Measurements from ENCODE around the gene PRSS38. TPM values are rescaled to one million over a fixed set of nuclear protein-coding genes. Genes with fewer than 3 reads are reported as not detected.

PRSS38 gene
- total RNA-seq, 1 experiment from 2014 or later: not detected

DNA sequence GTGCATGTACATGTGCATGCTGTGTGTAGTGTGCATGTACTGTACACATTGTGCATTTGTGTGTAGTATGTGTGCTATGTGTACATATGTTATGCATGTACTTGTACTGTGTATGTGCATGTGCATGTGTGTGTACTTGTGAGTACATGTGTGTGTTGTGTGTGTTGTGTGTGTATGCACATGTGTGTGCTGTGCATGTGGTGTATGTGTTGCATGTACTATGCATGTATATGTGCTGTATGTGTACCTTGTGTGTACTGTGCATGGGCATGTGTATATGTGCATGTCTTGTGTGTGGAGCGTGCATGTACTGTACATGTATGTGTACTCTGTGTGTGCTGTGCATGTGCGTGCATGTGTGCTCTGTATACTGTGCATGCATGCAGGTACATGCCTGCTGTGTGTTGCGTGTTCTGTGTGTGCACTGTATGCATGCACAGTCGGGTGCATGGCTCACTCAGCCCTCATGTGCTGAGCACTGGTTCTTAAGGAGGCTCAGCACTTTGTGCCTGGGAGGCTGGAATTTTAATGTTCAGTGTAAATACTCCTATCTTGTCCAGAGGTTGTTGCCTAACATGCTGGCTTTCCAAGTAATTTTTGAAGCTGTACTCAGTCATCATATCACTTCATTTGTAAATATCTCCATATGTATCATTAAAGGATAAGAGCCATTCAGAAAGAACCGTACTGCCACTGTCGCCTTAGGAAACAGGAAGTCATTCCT lies 47.9 kb upstream of the PRSS38 start:
- ChIA-PET CTCF (interaction anchor here (1.0 kb wide), 1 partner anchor 178 kb away, joined by 3 read pairs; no protein-coding TSS in a partner anchor), POLR2A (interaction anchor here (0.5 to 5.1 kb wide), 6 partner anchors 12 to 1885 kb away, joined by 3 to 31 read pairs (median 3); partner anchors contain the start of genes JMJD4, SNAP47, TMEM63A and WNT9A)
- TF ChIP-seq, protein P1, sequence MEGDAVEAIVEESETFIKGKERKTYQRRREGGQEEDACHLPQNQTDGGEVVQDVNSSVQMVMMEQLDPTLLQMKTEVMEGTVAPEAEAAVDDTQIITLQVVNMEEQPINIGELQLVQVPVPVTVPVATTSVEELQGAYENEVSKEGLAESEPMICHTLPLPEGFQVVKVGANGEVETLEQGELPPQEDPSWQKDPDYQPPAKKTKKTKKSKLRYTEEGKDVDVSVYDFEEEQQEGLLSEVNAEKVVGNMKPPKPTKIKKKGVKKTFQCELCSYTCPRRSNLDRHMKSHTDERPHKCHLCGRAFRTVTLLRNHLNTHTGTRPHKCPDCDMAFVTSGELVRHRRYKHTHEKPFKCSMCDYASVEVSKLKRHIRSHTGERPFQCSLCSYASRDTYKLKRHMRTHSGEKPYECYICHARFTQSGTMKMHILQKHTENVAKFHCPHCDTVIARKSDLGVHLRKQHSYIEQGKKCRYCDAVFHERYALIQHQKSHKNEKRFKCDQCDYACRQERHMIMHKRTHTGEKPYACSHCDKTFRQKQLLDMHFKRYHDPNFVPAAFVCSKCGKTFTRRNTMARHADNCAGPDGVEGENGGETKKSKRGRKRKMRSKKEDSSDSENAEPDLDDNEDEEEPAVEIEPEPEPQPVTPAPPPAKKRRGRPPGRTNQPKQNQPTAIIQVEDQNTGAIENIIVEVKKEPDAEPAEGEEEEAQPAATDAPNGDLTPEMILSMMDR (IDR thresholded peaks at IDR 0.05; ENCODE audit: unreplicated experiment): no peak
- peaks cover 39% of the 10 kb centered on the region for H3K4me1 Mint-ChIP-seq (ENCODE audit: insufficient read depth, unreplicated experiment)
- BruUV-seq (replicated peaks): no TSS peak
- DNase-seq (ENCODE audit: unreplicated experiment): no peak
- H3K36me3 Mint-ChIP-seq (ENCODE audit: insufficient read depth, unreplicated experiment): peaks cover 69% of the 10 kb centered on the region
- no peak overlapping the region for H3K4me3 Mint-ChIP-seq (ENCODE audit: unreplicated experiment)
- intact Hi-C loops (cut with micrococcal nuclease): no loop called here
- no peaks in the 10 kb centered on the region for H3K27me3 Mint-ChIP-seq (ENCODE audit: insufficient read depth, unreplicated experiment)
- H3K9me3 Mint-ChIP-seq (ENCODE audit: unreplicated experiment): no peaks in the 10 kb centered on the region
- no peak overlapping the region for H3K27ac Mint-ChIP-seq (ENCODE audit: low read depth, unreplicated experiment)

DNA sequence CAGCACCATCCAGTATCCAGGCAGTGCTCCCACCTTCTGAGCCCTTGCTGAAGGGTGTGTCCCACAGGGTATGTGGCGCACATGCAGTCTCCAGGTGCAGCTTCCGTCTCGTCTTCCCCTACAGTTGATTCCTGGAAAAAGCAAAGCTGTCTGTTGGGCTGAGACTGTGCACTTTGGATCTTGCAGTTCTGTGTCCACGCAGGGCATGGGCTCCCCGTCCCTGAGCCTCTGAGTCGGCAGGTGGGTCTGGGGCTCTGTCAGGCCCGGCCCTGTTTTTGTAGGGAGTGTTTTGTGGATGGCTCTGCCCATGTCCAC lies 47.4 kb upstream of the PRSS38 start:
- H3K4me1 Mint-ChIP-seq (ENCODE audit: insufficient read depth, unreplicated experiment): peaks cover 36% of the 10 kb centered on the region
- no peak overlapping the region for H3K4me3 Mint-ChIP-seq (ENCODE audit: unreplicated experiment)
- no peak for DNase-seq (ENCODE audit: unreplicated experiment)
- CTCF ChIA-PET: interaction anchor here (1.0 kb wide), 1 partner anchor 178 kb away, joined by 3 read pairs; no protein-coding TSS in a partner anchor
- no peak overlapping the region for H3K27ac Mint-ChIP-seq (ENCODE audit: low read depth, unreplicated experiment)
- POLR2A ChIA-PET: interaction anchor here (0.5 to 5.1 kb wide), 6 partner anchors 11 to 1886 kb away, joined by 3 to 31 read pairs (median 3); partner anchors contain the start of genes JMJD4, SNAP47, TMEM63A and WNT9A
- no peaks in the 10 kb centered on the region for H3K9me3 Mint-ChIP-seq (ENCODE audit: unreplicated experiment)
- intact Hi-C loops (cut with micrococcal nuclease): no loop called here
- TF ChIP-seq, protein P1 (IDR thresholded peaks at IDR 0.05; ENCODE audit: unreplicated experiment): no peak
- no TSS peak for BruUV-seq (replicated peaks)
- H3K27me3 Mint-ChIP-seq (ENCODE audit: insufficient read depth, unreplicated experiment): no peaks in the 10 kb centered on the region
- peaks cover 69% of the 10 kb centered on the region for H3K36me3 Mint-ChIP-seq (ENCODE audit: insufficient read depth, unreplicated experiment)

DNA sequence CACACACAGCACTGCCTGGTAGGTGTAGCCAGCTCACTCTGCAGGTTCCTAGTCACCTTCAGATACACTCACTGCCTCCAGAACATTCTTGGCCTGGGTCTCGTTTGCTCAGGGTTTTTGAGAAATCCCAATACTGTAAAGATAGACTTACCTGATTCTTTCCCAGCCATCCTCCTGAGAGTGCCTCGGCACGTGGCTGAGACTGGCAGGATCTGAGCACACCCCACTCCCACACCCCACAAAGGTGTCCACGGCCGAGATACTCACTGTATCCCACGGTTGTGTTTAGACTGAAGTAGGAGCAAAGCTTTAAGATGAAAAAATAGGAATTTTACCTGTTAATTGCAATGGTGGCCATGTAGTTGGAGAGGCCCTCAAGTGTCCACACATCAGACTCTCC lies 46.8 kb upstream of the PRSS38 start:
- DNase-seq (ENCODE audit: unreplicated experiment): no peak
- no peaks in the 10 kb centered on the region for H3K27me3 Mint-ChIP-seq (ENCODE audit: insufficient read depth, unreplicated experiment)
- ChIA-PET POLR2A (interaction anchor here (0.7 to 5.1 kb wide), 4 partner anchors 10 to 179 kb away, joined by 3 to 31 read pairs (median 3); partner anchors contain the start of genes JMJD4, SNAP47 and WNT9A), CTCF (interaction anchor here (1.0 to 1.1 kb wide), 2 partner anchors 177 to 179 kb away, joined by 3 read pairs; no protein-coding TSS in a partner anchor)
- no peak overlapping the region for H3K4me3 Mint-ChIP-seq (ENCODE audit: unreplicated experiment)
- intact Hi-C loops (cut with micrococcal nuclease): no loop called here
- no peaks in the 10 kb centered on the region for H3K9me3 Mint-ChIP-seq (ENCODE audit: unreplicated experiment)
- H3K4me1 Mint-ChIP-seq (ENCODE audit: insufficient read depth, unreplicated experiment): peaks cover 30% of the 10 kb centered on the region
- no TSS peak for BruUV-seq (replicated peaks)
- H3K36me3 Mint-ChIP-seq (ENCODE audit: insufficient read depth, unreplicated experiment): peaks cover 72% of the 10 kb centered on the region
- no peak overlapping the region for H3K27ac Mint-ChIP-seq (ENCODE audit: low read depth, unreplicated experiment)
- TF ChIP-seq, protein P1 (IDR thresholded peaks at IDR 0.05; ENCODE audit: unreplicated experiment): no peak

DNA sequence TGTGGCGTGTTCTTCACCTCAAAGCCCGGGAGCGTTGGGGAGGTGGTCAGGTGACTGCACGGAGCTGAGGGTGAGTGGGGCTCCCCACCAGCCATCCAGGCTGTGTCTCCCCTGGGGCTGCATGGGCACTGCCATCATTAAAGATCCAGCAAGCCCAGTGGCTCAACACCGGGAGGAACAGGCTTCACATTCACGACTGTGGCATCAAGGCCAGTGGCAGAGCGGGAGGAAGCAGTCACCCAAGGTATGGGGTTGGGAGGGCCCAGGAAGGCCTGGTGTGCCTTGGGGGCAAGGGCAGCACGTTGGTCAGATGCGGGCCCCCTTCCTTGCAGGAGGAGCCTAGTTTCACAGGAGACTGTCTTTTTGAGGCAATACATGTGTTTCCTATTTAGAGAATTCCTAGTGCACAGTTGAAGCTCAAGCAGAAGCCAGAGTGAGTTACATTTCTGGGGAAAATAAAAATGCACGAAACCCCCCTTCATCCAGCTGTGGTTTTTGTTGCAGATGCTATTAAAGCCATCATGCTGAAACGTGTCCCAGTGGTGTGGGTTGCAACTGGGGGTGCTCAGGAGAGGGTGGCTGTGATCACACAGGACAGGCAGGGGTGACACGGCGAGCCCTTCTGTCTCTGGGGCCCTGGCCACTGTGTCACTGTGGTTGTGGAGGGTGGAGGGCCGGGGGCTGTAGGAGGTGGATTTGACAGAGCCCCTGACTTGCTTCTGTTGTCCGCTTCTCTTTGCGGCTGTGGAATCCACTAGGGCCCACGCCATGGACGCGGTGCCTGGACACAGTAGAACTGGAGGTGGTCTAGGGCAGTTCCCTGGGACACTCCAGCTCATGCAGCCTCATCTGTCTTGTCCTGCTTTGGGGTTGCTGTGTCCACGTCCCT lies 46.2 kb upstream of the PRSS38 start:
- no peaks in the 10 kb centered on the region for H3K27me3 Mint-ChIP-seq (ENCODE audit: insufficient read depth, unreplicated experiment)
- H3K9me3 Mint-ChIP-seq (ENCODE audit: unreplicated experiment): no peaks in the 10 kb centered on the region
- CTCF ChIA-PET: interaction anchor here (1.1 kb wide), 1 partner anchor 178 kb away, joined by 3 read pairs; no protein-coding TSS in a partner anchor
- H3K4me1 Mint-ChIP-seq (ENCODE audit: insufficient read depth, unreplicated experiment): peaks cover 24% of the 10 kb centered on the region
- no peak for DNase-seq (ENCODE audit: unreplicated experiment)
- intact Hi-C loops (cut with micrococcal nuclease): no loop called here
- H3K27ac Mint-ChIP-seq (ENCODE audit: low read depth, unreplicated experiment): no peak overlapping the region
- no TSS peak for BruUV-seq (replicated peaks)
- H3K36me3 Mint-ChIP-seq (ENCODE audit: insufficient read depth, unreplicated experiment): peaks cover 77% of the 10 kb centered on the region
- H3K4me3 Mint-ChIP-seq (ENCODE audit: unreplicated experiment): no peak overlapping the region
- POLR2A ChIA-PET: no interaction called here
- TF ChIP-seq, protein P1 (IDR thresholded peaks at IDR 0.05; ENCODE audit: unreplicated experiment): no peak
